HG02763 (cell line): ENCODE results near the gene SULT1B1.

ENCODE experiments used
- ATAC-seq: cut with Tn5 transposase; IDR thresholded peaks from one replicate; pipeline ENCODE4 v1.9.1; 2021; ENCODE audit warnings: mild to moderate bottlenecking, moderate library complexity; ENCODE audit not compliant: unreplicated experiment

Gene SULT1B1

DNA sequence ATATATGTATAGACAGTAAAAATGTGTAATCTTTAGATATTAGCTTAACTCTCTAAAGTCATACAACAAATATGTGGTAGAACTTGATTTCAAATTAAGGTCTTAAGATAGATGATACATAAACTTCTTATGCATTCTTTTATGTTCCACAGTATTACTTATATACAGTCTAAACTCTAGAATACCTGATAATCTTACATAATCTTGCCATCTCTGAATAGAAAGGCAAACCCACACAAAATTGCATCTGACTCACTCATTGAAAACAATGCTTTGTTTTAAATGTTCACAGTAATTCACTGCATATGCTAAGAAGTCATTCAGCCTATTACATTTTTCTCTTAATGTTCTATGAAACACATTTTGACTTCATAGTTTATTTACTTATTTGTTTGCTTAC lies 10.1 kb downstream of the SULT1B1 start:
- ATAC-seq = no peak

GRCh38 chr4:69749771-69750170 lies 10.6 kb downstream of the SULT1B1 start:
- ATAC-seq = no peak

DNA sequence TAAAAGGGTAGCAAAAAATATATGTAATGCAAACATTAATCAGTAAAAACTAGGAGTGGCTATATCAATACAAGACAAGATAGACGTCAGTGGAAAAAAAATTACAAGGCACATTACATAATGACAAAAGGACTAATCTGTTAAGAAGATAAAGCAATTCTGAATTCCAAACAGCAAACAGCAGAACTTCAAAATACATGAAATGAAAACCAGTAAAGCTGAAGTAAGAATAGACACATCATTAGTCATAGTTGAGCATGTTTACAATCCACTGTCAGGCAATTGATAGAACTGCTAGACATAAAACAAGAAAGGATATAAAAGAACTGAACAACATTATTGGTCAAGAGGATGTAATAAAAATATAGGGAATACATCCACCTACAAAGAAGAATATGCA lies 12.2 kb downstream of the SULT1B1 start:
- ATAC-seq = no peak

DNA sequence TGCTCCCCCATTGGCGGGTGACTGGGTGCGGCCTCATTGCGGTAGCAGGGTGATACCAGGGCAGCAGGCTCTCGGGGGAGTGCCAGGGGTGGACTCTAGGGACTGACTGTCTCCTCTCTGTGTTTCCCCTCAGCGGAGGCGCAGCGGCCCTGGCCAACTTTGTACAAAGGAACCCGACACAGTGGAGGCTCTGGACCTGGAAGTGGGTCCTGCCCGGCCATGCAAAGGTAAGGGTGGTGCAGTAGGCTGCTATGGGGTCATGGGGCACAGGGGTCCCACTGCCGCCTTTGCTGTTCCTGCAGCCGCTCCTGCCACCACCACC lies 16.3 kb downstream of the SULT1B1 start:
- ATAC-seq = no peak

DNA sequence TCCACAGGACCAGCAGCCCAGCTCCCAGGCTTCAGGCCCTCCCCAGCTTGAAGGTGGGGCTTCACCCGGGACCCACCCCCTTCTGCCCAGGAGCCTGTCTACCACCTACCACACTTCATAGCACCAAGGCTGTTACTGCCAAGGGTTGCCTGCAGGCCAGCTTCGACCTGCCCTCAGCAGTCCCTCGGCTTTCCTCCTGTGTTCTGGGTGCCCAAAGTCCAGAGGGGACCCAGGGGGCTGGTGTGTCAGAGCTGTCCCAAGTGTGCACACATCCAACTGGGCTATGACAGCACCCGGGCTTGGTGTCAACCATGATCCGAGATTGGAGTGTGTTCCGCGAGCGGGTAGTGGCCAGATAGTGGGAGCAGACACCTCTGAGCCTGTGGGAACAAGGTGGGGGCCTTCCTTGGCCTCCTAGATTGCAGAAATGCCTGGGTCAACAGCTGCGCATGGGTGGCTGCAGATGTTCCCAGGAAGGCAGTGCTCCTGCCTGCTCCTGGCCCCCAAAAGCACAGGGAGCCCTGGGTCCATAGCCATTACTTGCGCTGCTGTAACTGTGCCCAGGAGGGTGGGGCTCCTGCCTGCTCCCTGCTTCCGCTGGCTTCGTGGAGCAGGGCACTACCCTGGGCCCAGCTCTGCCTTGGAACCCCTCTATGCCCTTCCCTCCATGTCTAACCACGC lies 16.8 kb downstream of the SULT1B1 start:
- no peak for ATAC-seq

DNA sequence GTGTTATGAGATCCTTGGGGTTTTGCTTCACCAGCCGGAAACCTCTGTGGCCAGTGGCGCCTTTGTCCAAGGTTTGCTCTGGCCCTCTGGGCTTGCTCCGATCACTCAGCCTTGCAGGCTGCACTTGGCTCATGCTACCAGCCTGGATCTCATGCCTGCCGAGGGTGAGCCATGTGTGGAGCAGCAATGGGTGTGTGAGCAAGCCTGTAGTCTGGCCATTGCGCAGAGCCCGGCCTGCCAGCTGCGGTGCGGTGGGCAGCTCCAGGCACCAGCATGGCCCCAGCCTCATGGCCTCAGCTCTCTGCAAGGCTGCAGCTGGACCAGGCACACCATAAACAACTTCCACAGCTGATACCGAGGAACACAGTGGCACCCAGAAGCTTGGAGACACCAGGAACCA lies 17.8 kb downstream of the SULT1B1 start:
- no peak for ATAC-seq

DNA sequence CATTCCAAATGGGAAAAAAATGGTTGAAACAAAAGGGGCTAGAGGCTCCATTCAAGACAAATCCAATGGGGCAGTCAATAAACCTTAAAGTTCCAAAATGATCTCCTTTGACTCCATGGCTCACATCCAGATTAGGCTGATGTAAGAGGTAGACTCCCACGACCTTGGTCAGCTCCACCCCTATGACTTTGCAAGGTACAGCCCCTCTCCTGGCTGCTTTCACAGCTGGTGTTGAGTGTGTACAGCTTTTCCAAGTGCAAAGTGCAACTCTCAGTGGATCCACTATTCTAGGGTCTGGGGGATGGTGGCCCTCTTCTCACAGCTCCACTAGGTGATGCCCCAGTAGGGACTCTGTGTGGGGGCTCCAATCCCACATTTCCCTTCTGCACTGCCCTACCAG lies 21.5 kb downstream of the SULT1B1 start:
- no peak for ATAC-seq

DNA sequence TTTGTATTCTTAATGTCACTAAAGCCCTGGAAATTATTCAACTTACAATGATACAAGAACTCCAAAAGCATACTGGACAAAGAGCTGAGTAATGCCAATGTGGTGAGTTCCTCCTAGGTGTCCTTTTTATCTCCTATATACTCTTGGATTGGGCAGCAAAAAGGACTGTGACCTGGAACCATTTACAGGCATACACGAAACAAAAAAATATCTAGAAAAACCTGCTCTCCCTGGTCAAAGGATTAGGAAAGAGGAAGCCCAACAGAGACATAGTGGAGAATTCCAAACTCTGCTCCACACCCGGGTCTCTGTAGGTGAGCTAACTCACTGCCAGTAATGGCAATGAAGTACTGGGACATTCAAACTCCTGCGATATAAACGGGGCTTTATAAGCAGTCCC lies 25.3 kb downstream of the SULT1B1 start:
- ATAC-seq = no peak

- no peak for ATAC-seq
These were observed 28.6 kb downstream of the SULT1B1 start for GRCh38 chr4:69731847-69732246.

- ATAC-seq = no peak
These were observed 29.2 kb downstream of the SULT1B1 start for GRCh38 chr4:69731241-69731640.

GRCh38 chr4:69730002-69730401 lies 30.4 kb downstream of the SULT1B1 start:
- ATAC-seq = no peak

- ATAC-seq = no peak
These were observed 32.5 kb downstream of the SULT1B1 start for GRCh38 chr4:69727926-69728325.

- ATAC-seq = no peak
These were observed 33.0 kb downstream of the SULT1B1 start for GRCh38 chr4:69727426-69727825.

GRCh38 chr4:69726971-69727370 lies 33.4 kb downstream of the SULT1B1 start:
- ATAC-seq = no peak

- no peak for ATAC-seq
These were observed 41.8 kb downstream of the SULT1B1 start for GRCh38 chr4:69718396-69719271.

DNA sequence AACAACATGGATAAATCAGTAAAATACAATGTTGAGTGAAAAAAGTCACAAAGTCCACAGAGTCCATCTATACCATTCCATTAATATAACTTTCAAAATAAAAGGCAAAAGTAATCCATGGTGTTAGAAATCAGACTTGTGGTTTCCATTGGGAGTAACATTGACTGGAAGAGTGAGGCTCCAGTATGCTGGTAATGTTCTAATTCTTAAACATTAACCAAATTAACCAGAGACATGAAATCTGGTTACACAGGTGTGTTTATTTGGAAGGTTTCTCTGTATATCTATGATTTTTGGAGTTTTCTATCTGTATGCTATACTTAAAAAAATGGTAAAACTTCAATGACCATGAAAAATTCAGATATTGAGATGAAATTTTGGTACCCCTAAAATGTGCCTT lies 42.6 kb downstream of the SULT1B1 start:
- no peak for ATAC-seq

GRCh38 chr4:69716654-69717053 lies 43.8 kb downstream of the SULT1B1 start:
- no peak for ATAC-seq

DNA sequence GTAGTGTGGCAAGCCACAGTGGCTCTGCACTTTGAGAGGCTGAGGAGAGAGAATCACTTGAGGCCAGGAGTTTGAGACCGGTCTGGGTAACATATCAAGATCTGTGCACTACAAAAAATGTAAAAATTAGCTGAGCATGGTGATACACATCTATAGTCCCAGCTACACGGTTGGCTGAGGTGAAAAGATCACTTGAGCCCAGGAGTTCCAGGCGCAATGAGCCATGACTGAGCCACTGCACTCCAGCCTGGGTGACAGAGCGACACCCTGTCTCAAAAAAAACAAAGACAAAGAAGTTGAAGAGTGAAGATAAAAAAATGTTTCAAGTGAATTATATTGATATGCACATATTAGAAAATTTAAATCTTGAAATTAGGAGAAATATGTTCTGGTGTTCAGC lies 46.3 kb downstream of the SULT1B1 start:
- ATAC-seq = no peak

DNA sequence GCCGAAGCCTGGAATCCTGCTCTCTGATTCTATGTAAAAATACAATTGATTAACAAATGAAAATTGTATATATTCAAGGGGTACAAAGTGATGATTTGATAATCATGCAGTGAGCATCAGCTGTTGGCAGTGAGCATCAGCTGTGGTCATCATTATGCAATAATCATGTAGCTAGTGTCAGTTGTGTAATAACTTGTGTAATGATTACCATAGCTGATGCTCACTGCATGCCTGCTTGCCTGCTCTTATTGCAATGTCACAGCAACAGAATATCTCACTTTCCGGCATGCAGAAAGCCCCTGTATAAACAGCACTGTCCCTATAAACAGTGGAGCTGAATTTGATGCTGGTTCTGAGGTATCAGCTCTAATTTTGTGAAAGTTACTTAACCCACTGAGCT lies 46.8 kb downstream of the SULT1B1 start:
- ATAC-seq = no peak

DNA sequence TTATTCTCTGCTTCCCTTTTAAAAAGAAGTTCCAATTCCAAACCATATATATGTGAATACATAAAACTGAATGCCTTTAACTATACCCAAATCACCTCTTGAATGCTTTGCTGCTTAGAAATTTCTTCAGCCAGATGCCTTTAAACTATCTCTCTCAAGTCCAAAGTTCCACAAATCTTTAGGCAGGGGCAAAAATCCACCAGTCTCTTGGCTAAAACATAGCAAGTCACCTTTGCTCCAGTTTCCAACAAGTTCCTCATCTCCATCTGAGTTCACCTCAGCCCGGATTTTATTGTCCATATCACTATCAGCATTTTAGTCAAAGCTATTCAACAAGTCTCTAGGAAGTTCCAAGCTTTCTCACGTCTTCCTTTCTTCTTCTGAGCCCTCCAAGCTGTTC lies 49.8 kb downstream of the SULT1B1 start:
- ATAC-seq = no peak

DNA sequence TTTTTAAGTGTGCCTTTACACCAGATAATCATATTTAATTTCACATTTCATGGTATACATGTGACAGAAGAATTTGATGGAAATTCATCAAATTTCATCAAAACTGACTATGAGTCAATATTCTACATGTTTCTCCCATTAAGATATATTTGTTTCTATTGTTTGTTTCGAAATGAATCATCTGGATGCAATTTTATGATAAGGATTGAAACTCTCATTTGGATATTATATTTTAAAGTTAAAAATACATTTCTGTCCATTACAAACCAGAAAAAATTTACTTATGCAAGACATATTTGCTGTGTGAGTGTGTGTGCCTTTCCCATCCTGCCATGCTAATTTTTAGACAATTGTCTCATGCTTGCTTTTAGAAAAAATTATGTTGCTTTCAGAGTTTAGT lies 52.2 kb downstream of the SULT1B1 start:
- no peak for ATAC-seq

DNA sequence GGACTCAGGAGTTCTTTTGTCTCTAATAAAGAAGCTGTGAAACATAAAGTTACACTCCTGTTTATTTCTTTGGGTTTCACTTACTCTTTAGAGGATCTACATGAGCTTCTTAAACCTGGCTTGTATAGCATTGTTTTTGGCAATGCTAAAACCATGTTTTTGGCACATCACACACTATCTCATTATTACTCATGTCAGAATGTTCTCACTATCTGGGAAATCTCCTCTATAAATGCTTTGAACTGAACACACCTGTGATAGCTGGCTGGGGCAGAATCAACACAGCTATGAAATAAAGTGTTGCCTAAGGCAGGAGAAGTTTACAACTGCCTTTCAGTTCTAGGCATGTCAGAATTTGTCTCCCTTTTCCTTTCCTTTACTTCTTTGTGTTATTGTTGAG lies 52.6 kb downstream of the SULT1B1 start:
- no peak for ATAC-seq

DNA sequence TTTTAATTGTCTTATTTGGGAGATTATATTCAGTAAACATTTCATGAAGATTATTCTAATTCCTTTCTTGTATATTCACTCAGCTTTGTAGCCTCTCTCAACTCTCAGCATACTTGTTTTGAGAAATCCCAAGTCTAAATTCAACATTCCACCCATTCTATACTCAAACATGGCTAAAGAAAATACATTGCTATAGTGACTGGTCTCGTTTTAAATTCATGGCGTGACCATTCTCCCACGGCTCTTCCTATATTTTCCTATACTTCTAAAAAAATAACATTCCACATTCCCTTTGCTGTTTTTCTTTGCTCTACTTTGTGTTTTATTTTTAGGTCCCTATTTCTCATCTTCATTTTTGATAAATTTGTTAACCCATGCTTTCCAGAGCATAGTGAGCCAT lies 58.2 kb downstream of the SULT1B1 start:
- no peak for ATAC-seq
